HK-2 (cell line): ENCODE results near the gene SBNO2.
"Not testable (repeated sequence)": the region's sequence is repeated elsewhere in the genome, so short reads cannot be mapped to it uniquely, and the experiment has no call there.

Experiments
- DNase-seq: peaks from one replicate; pipeline ENCODE4 v3.0.0-alpha.2; 2018; ENCODE audit not compliant: unreplicated experiment

The SBNO2 gene

GRCh38 chr19:1206150-1206863 lies 32.2 kb upstream of the SBNO2 start:
- DNase-seq, result no peak

- peak; percentile 100 for DNase-seq
Measured at GRCh38 chr19:1205114-1206099, 31.3 kb upstream of the SBNO2 start, which contains the start of gene STK11. TSS of gene STK11 (plus strand) at chr19:1205778. CDS start at chr19:1206914, 1,136 bp downstream.

GRCh38 chr19:1200614-1201013 lies 26.5 kb upstream of the SBNO2 start:
- DNase-seq, result not testable (repeated sequence)

DNA sequence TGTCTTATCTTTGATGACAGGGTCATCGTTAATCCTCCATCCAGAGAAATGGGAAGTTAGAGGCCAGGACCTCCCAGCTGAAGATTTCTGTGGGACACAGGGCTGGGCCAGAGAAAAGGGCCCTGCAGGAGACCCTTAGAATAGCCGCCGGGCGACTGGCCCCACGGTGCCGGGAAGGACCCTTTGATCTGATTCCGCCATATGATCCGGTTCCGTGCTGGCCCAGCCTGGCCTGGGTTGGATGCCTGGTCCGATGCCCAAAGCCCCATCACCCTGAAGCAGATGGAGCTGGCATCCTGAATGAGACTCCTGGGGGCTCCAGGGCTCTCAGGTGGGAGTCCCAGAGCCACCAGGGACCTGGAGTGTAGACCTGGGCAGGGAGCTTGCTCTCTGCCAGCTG lies 25.5 kb upstream of the SBNO2 start:
- no peak for DNase-seq

DNA sequence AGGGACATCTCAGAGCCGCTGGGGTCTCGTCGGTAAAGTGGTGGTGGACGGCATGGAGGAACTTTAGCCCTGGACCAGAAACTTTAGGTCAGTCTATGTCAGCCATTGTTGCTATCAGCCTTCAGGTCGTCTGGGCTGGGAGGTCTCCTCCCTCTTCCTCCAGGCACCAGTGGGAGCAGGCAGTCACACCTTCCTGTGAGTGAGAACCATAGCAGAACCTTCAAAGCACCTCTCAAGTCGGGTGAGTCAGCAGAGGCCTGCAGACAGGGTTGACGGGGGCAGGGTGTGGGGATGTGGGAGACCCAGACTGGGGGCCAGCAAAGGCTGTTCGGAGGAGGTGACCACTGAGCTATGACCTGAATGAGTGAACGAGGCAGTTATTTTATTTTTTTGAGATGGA lies 15.4 kb upstream of the SBNO2 start:
- DNase-seq, result peak; percentile 80

- peak; percentile 86 for DNase-seq
Measured at GRCh38 chr19:1183543-1184172, 9.6 kb upstream of the SBNO2 start.

DNA sequence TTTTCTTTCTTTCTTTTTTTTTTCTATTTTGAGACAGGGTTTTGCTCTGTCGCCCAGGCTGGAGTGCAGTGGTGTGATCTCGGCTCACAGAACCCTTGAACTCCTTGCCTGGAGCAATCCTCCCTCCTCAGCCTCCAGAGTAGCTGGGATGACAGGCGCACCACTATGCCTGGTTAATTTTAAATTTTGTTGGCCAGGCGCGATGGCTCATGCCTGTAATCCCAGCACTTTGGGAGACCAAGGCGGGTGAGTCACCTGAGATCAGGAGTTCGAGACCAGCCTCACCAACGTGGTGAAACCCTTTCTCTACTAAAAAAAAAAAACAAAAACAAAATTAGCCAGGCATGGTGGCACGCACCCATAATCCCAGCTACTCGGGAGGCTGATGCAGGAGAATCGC lies 8.7 kb upstream of the SBNO2 start:
- DNase-seq, result peak; percentile 59

- DNase-seq, result no peak
Measured at GRCh38 chr19:1182068-1182467, 8.0 kb upstream of the SBNO2 start.

- no peak for DNase-seq
Measured at GRCh38 chr19:1181606-1182005, 7.5 kb upstream of the SBNO2 start.

DNA sequence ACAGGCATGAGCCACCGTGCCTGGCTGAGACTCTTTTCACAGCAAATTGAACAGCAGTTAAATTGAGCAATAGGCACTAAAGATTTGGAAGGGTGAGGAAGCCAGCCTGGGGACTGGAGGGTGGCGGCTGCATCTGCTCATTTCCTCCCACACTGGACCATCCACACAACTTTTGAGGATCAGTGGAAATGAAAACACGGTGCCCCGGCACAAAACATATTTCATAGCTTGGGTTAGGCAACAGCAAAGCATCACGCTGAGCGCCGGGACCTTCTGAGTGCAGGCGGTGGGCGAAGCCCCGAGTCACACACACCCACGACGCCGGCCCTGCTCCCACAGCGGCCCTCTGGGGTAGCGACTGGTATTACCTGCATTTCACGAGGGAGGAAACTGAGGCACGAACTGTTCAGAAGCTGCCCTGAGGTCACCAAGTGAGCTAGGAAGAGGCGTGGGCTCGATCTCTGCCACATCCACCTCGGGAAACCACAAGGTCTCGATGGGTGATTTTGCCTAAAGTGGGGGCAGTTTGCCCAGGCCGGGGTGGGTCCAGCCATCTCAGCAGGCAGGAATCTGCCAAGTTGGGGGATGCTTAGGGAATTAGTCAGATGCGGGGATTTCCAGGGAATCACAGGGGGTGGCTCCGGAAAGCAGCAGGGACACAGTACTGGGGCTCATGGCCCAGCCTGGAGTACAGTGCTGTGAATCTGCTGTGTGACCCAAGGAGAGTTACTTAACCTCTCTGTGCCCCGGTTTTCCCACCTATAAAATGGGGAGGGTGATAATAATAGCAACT lies 3.5 kb upstream of the SBNO2 start:
- peak; percentile 94 for DNase-seq

DNA sequence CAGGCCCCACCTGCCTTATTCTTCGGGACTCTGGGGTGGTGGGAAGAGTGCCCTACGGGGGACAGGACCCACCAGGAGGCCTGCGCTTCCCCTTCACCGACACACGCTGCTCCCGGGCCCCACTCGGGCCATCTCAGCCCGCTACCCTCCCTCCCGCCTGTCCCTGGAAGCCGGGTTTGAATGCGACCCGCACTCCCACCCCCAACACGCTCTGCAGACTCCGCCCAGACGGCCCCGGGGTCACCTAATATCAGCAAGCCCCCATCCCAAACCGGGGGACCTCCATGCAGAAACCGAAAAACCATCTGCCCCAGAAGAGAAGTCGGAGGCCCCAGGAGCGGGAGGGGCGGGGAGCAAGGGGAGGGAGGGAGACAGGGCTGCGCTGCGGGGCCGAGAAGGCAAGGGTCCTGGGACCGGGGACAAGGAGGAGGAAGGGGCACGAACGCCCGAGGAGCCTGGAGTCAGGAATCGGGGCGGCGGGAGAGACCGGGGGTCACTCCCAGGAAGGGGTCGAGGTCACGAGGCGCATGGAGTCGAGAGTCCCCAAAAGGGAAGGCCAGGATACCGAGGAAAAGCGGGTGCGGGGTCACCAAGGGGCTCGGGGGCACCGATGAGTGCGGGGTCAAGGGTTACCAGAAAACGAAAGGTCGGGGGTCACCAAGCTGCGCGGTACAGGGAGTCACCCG lies 766 bp downstream of the SBNO2 start:
- no peak for DNase-seq

DNA sequence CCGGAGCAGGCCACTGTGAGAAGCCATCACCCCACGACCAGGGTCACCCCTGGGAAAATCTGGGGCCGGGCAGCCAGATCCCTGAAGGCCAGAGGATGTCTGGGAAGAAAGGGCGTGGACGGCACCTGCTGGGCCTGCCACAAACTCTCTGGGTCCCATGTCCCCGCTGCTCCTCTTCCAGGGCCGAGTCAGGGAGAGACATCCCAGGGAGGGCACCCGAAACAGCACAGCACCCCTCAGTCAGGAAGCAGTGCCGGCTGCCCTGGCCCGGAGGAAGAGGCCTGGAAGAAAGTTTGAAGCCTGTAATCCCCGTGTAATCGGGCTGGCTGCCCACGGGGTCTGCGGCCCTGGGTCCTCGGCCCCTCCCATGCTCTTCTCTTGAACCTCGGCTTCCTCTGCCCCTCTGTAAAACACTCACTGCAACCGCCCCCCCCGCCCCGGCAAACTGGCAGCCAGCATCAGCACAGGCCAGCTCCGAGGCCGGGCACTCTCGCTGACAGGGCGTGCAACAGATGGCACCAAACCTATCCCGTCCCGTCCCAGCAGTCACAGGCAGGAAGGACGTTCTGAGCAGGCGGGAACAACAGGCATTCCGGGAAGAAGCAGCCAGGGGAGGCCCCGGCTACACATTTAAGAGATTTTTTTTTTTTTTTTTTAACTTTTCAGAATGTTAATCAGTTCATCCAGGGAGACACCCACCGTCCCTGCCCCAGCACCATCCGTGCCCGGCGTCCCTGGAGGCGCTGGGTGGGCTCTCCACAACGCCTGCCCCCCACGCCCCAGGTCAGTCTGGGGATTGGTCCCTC lies 1.5 kb downstream of the SBNO2 start:
- DNase-seq, result peak; percentile 77

- no peak for DNase-seq
Measured at GRCh38 chr19:1171755-1172352, 2.2 kb downstream of the SBNO2 start.

GRCh38 chr19:1170938-1171754 lies 2.9 kb downstream of the SBNO2 start:
- DNase-seq, result no peak

DNA sequence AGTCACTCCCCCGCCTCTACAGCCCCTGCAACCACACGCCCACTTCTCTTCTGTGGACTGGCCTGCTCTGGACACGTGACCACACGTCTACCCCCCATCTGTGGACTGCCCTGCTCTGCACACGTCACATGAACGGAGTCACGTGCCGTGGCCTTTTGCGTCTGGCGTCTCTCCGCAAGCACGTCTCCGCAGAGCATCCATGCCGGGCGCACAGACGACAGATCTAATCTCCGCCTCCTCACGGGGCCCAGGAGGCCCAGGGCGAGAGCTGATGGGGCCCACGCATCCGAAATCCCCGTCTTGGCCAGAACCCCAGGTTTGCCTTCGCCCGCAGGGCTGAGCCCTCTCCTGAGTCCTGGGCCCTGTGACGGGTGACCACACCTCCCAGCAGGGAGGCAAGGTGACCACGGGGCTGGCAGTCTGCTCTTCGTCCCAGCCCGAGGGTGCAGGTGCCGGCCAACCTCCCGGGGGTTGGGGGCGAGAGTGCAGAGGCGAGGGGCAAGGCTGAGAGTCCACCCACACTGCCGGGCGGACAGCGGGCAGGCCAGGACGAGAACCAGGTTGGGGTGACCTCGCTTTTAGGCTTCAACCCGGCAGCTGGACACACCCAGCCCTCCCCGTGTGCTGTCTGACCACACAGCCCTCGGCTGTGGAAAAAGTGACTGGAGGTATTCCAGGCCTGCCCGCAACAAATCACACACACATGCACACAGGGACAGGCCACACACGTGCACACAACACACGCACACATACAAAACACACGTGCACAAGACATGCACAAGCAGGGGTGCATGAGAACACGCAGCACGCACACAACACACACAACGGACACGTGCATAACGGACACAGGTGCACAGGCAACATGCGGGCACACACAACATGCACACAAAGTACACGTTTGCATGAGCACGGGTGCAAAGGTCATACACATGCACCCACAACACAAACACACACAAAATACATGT lies 3.9 kb downstream of the SBNO2 start:
- DNase-seq, result no peak

GRCh38 chr19:1169411-1169791 lies 4.7 kb downstream of the SBNO2 start:
- DNase-seq, result no peak

DNA sequence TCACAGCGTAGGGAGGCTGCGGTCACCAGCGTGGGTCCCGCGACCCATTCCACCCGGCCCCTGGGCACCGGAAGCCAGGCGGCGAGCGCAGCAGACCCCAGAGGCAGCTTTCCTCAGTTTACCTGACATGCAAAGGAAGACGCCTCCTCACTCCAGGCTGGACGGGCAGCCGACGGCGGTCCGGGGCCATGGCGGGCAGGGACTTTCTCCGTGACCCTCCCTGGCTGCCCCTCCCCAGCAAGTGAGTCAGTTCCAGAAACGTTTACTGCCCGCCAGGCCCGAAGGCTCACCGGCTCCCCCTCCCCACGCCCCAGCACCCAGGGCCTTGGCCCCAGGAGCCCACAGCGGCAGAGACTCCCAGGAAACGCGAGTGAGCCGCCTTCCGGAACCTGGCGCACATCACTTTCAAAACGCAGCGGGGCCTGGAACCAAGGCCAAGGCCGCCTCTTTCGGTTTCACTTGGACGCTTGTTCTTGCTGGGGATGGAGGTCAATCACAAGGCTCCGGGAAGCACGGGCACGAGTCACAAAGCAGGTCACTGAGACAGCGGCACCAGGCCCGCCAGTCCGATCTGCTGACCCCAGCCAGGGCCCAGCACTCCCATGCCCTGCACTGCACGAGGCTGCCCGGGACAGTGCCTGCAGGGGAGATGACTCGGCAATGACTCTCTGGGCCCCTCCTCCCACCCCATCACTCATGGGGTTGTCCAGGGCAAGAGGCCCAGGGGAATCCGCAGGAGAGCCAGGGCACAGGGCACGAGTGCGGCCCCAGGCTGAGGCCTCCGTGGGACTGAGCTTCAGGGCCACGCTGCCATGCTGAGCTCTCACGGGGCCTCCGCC lies 5.3 kb downstream of the SBNO2 start:
- DNase-seq, result peak; percentile 88
